ENCODE measurements around the gene C16orf78.

DNA sequence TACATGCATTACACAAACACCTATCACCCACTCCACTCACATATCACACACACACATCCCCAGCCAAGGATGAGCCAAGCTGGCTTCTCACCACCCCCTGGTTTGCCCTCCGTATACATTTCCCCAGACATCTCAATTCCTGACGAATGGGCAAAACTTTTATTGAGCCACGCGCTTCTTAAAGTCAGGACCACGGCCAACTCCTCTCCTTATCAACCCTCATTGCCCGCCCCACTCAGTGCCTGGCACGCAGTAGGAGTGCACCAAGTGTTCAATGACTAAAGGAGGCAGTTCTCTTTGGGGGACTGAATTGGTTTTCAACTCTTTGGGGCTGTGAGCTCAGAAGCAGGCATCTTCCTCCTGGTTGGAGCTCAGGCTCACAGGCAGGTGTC lies 22.5 kb upstream of the C16orf78 start:
- TF ChIP-seq CTCF (IDR thresholded peaks at IDR 0.05; ENCODE audit: insufficient read depth, low read depth, low read length) (no peak), EZH2 (IDR thresholded peaks at IDR 0.05; ENCODE audit: insufficient read depth, low read length) (no peak)
